PC-9 (cell line): ENCODE data around the gene PNO1.

Experiments used
- EZH2 ChIP-seq: fragments of 200-600 bp; sonication (generic); IDR thresholded peaks from 2 replicates; pipeline ENCODE4 v1.8.0; 2017; ENCODE audit warnings: antibody characterized with exemption, low read depth
- TF ChIP-seq, protein P1 (sequence below): fragments of 200-600 bp; sonication (generic); conservative IDR thresholded peaks from 2 replicates; pipeline ENCODE4 v1.6.1; 2017; ENCODE audit warnings: mixed run types, antibody characterized with exemption, mild to moderate bottlenecking, moderate library complexity

GRCh38 chr2:68135448-68136320 lies 22.0 kb upstream of the PNO1 start:
- TF ChIP-seq, protein P1, sequence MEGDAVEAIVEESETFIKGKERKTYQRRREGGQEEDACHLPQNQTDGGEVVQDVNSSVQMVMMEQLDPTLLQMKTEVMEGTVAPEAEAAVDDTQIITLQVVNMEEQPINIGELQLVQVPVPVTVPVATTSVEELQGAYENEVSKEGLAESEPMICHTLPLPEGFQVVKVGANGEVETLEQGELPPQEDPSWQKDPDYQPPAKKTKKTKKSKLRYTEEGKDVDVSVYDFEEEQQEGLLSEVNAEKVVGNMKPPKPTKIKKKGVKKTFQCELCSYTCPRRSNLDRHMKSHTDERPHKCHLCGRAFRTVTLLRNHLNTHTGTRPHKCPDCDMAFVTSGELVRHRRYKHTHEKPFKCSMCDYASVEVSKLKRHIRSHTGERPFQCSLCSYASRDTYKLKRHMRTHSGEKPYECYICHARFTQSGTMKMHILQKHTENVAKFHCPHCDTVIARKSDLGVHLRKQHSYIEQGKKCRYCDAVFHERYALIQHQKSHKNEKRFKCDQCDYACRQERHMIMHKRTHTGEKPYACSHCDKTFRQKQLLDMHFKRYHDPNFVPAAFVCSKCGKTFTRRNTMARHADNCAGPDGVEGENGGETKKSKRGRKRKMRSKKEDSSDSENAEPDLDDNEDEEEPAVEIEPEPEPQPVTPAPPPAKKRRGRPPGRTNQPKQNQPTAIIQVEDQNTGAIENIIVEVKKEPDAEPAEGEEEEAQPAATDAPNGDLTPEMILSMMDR = no peak
- TF ChIP-seq EZH2 = no peak
